K562 (cell line): Measurements from ENCODE around the gene MED20. TPM values are rescaled to one million over a fixed set of nuclear protein-coding genes. Genes with fewer than 3 reads are reported as not detected.

ENCODE experiments used
- ARID2 ChIP-seq: fragments of 450-650 bp; IDR thresholded peaks from 2 replicates; pipeline ENCODE4 v1.6.1; 2017; ENCODE audit warnings: antibody characterized with exemption, mild to moderate bottlenecking
- BCOR ChIP-seq: fragments of 450-650 bp; IDR thresholded peaks from 2 replicates; pipeline ENCODE4 v1.6.1; 2016
- CEBPG ChIP-seq, 3 experiments: fragments of 200-800 bp in 1 of 3; sonication (Bioruptor generic) in 1 of 3; sonication (generic) in 1 of 3; formaldehyde crosslinking in 1 of 3; IDR thresholded peaks in 2 of 3; conservative IDR thresholded peaks in 1 of 3; 2 replicates each; pipeline versions ENCODE4 v1.6.1 to v1.8.0; 2016 to 2022; ENCODE audit warnings: missing compliant biosample characterization in 2 of 3, missing genetic modification characterization in 2 of 3, mild to moderate bottlenecking in 1 of 3, missing genetic modification reagents in 1 of 3
- FOXP1 ChIP-seq: sonication (generic); formaldehyde crosslinking; IDR thresholded peaks from 2 replicates; pipeline ENCODE4 v1.8.0; 2022; ENCODE audit warnings: mild to moderate bottlenecking, missing genetic modification reagents
- HDGF ChIP-seq: fragments of 450-650 bp; IDR thresholded peaks from 2 replicates; pipeline ENCODE4 v1.6.1; 2016
- KDM4B ChIP-seq, 2 experiments: fragments of 450-650 bp in 1 of 2; sonication (generic) in 1 of 2; IDR thresholded peaks; 2 replicates each; pipeline ENCODE4 v1.6.1; 2016 to 2017; ENCODE audit warnings: borderline replicate concordance in 2 of 2, antibody characterized with exemption in 1 of 2, low read depth in 1 of 2, mild to moderate bottlenecking in 1 of 2
- KLF13 ChIP-seq: fragments of 450-650 bp; IDR thresholded peaks from 2 replicates; pipeline ENCODE4 v1.6.1; 2016; ENCODE audit warnings: missing genetic modification characterization, low read depth, mild to moderate bottlenecking, missing compliant biosample characterization, moderate library complexity, borderline replicate concordance
- NCOR1 ChIP-seq: fragments of 450-650 bp; IDR thresholded peaks from 2 replicates; pipeline ENCODE4 v1.6.1; 2016; ENCODE audit warnings: mild to moderate bottlenecking, moderate library complexity
- NFE2L1 ChIP-seq: fragments of 450-650 bp; IDR thresholded peaks from 2 replicates; pipeline ENCODE4 v1.6.1; 2016; ENCODE audit warnings: missing genetic modification characterization, low read depth, mild to moderate bottlenecking, missing compliant biosample characterization, moderate library complexity, borderline replicate concordance
- RAD21 ChIP-seq, 2 experiments: fragments of 250-450 bp in 1 of 2; fragments of 450-650 bp in 1 of 2; sonication (Bioruptor Pico) in 1 of 2; formaldehyde crosslinking in 1 of 2; IDR thresholded peaks in 1 of 2; conservative IDR thresholded peaks in 1 of 2; 2 replicates each; pipeline versions ENCODE4 v1.4.0 to v1.8.0; 2020 to 2022; ENCODE audit warnings: mild to moderate bottlenecking in 2 of 2, moderate library complexity in 1 of 2
- RCOR1 ChIP-seq, 2 experiments: IDR thresholded peaks; 2 replicates each; pipeline ENCODE4 v1.6.1; 2012; ENCODE audit warnings: low read depth in 2 of 2, low read length in 2 of 2, borderline replicate concordance in 1 of 2, improper control_type of control experiment in 1 of 2
- SRF ChIP-seq, 2 experiments: fragments of 250-450, 450-650 bp in 1 of 2; sonication (Bioruptor Pico) in 1 of 2; sonication (generic) in 1 of 2; formaldehyde crosslinking; IDR thresholded peaks; 2 replicates each; pipeline versions ENCODE4 v1.5.0 to v1.5.1; 2020 to 2022; ENCODE audit warnings: mild to moderate bottlenecking in 1 of 2, missing genetic modification reagents in 1 of 2
- TEAD1 ChIP-seq, 2 experiments: fragments of 450-650 bp in 1 of 2; sonication (generic) in 1 of 2; formaldehyde crosslinking; IDR thresholded peaks; 2 replicates each; pipeline versions ENCODE4 v1.4.0 to v1.8.0; 2020 to 2022; ENCODE audit warnings: mild to moderate bottlenecking in 2 of 2, missing genetic modification reagents in 1 of 2
- THRAP3 ChIP-seq: fragments of 450-650 bp; IDR thresholded peaks from 2 replicates; pipeline ENCODE4 v1.6.1; 2016; ENCODE audit warnings: mild to moderate bottlenecking, inconsistent platforms, borderline replicate concordance
- ZBTB1 ChIP-seq: sonication (generic); formaldehyde crosslinking; IDR thresholded peaks from 2 replicates; pipeline ENCODE4 v1.8.1; 2023; ENCODE audit warnings: missing genetic modification reagents, low read depth, mild to moderate bottlenecking, borderline replicate concordance
- ZBTB7A ChIP-seq: IDR thresholded peaks from 2 replicates; pipeline ENCODE4 v1.6.1; 2011; ENCODE audit warnings: low read depth, mild to moderate bottlenecking, low read length, moderate library complexity, borderline replicate concordance; ENCODE audit not compliant: control insufficient read depth
- ZNF551 ChIP-seq: fragments of 250-450 bp; sonication (Bioruptor Pico); IDR thresholded peaks from 2 replicates; pipeline ENCODE4 v1.5.0; 2021; ENCODE audit warnings: mild to moderate bottlenecking, moderate library complexity
- polyA plus RNA-seq, 8 experiments: library from polyadenylated mRNA; depleted of rRNA in 4 of 8; stranded (reverse) in 5 of 8; unstranded in 3 of 8; fragments of >200 nt; fragmentation: Nextera tagmentation in 2 of 8; fragmentation: Illumina TruSeq in 1 of 8; extraction: Ambion mirVana in 2 of 8; extraction: Trizol in 1 of 8; gene quantifications; 2 replicates each; pipeline versions ENCODE4 v1.2.1 to v1.2.3, GENCODE V29; 2011 to 2014; ENCODE audit warnings: inconsistent platforms in 1 of 8, missing spikeins in 1 of 8
- total RNA-seq, 7 experiments: library from RNA; depleted of rRNA in 6 of 7; stranded (reverse); fragments of >200 nt in 6 of 7; fragmentation: Illumina TruSeq in 2 of 7; extraction: Trizol in 2 of 7; gene quantifications; 2 replicates each; pipeline versions ENCODE4 v1.2.1 to v1.2.3, GENCODE V29; 2011 to 2021; ENCODE audit warnings: low replicate concordance in 1 of 7
- TF ChIP-seq, protein P1 (sequence below): fragments of 250-450 bp; sonication (Bioruptor Pico); IDR thresholded peaks from 2 replicates; pipeline ENCODE4 v1.4.0; 2020
- TF ChIP-seq, protein P2 (sequence below): sonication (generic); formaldehyde crosslinking; IDR thresholded peaks from 2 replicates; pipeline ENCODE4 v1.9.0; 2022; ENCODE audit warnings: mild to moderate bottlenecking, missing genetic modification reagents

The MED20 gene
- total and polyA plus RNA-seq, 9 of the 15 experiments (the other 6 are each of a cell fraction or from before 2014, with no cell fraction given), result 27.3 to 80.9 (median 46.0) TPM

DNA sequence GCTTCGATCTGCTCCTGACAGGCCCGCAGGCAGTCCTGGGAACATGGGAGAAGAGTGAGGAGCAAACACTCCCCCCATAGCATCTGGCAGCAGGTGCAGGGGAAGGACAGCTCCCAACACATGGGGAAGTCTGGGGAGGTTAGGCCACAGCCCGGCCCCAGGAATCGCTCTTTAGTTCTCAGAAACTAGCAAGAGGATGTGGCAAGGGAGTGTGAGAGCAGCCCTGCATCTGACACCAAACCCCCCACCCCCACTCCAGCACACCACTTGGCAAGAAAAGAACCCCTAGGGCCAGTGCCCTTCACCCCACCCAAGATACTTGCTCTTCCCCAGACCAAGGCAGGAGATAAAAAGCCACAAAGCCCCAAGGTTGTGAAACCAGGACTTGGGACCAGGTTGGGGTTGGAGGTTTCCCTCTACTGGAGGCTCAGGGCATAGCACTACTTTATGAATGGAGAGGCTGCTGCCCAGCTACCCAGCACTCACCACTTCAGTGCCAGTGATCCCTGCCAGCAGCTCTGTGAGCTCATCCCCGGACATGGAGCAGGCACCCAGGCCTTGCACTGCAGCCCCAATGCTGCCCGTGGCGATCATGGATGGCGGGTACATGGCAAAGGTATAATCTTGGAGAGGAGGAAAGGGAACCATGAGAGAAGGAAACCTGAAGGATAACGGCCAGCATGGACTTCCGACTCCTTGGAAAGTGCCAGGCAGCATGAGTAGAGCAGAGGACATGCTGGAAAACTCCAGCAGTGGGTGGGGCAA is 15.3 kb upstream of the MED20 start (continued):
- TF ChIP-seq, protein P1, sequence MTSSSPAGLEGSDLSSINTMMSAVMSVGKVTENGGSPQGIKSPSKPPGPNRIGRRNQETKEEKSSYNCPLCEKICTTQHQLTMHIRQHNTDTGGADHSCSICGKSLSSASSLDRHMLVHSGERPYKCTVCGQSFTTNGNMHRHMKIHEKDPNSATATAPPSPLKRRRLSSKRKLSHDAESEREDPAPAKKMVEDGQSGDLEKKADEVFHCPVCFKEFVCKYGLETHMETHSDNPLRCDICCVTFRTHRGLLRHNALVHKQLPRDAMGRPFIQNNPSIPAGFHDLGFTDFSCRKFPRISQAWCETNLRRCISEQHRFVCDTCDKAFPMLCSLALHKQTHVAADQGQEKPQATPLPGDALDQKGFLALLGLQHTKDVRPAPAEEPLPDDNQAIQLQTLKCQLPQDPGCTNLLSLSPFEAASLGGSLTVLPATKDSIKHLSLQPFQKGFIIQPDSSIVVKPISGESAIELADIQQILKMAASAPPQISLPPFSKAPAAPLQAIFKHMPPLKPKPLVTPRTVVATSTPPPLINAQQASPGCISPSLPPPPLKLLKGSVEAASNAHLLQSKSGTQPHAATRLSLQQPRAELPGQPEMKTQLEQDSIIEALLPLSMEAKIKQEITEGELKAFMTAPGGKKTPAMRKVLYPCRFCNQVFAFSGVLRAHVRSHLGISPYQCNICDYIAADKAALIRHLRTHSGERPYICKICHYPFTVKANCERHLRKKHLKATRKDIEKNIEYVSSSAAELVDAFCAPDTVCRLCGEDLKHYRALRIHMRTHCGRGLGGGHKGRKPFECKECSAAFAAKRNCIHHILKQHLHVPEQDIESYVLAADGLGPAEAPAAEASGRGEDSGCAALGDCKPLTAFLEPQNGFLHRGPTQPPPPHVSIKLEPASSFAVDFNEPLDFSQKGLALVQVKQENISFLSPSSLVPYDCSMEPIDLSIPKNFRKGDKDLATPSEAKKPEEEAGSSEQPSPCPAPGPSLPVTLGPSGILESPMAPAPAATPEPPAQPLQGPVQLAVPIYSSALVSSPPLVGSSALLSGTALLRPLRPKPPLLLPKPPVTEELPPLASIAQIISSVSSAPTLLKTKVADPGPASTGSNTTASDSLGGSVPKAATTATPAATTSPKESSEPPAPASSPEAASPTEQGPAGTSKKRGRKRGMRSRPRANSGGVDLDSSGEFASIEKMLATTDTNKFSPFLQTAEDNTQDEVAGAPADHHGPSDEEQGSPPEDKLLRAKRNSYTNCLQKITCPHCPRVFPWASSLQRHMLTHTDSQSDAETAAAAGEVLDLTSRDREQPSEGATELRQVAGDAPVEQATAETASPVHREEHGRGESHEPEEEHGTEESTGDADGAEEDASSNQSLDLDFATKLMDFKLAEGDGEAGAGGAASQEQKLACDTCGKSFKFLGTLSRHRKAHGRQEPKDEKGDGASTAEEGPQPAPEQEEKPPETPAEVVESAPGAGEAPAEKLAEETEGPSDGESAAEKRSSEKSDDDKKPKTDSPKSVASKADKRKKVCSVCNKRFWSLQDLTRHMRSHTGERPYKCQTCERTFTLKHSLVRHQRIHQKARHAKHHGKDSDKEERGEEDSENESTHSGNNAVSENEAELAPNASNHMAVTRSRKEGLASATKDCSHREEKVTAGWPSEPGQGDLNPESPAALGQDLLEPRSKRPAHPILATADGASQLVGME (CRISPR knock-in tag), result peak; percentile 53; the same call in 1 of the 2 replicates
- TF ChIP-seq KDM4B (IDR thresholded peaks at IDR 0.05; ENCODE audit: borderline replicate concordance in 2 of 2, low read depth in 1 of 2) (0 out of 4 replicates have a peak, but pooled peaks of 1 of the 2 experiments have one; percentile 25), ZBTB1 (CRISPR knock-in tag) (peak; percentile 75; the same call in 1 of the 2 replicates), SRF (CRISPR knock-in tag; IDR thresholded peaks at IDR 0.05) (no peak), FOXP1 (CRISPR knock-in tag) (peak; percentile 84), RCOR1 (IDR thresholded peaks at IDR 0.05; ENCODE audit: borderline replicate concordance in 1 of 2, low read depth in 2 of 2, low read length in 2 of 2) (peak; percentile 54 to 95), RAD21 (CRISPR knock-in tag; conservative IDR thresholded peaks at IDR 0.05 in 1 of 2, IDR thresholded peaks at IDR 0.05 in 1 of 2) (peak; percentile 87 to 90), ARID2 (no peak), THRAP3 (peak; percentile 53; the same call in 1 of the 2 replicates), NCOR1 (peak; percentile 80), ZNF551 (CRISPR knock-in tag) (no peak), NFE2L1 (tag) (no peak), ZBTB7A (peak; percentile 66; the same call in 1 of the 2 replicates), CEBPG (CRISPR knock-in tag; IDR thresholded peaks at IDR 0.05) (peak; percentile 96), CEBPG (tag; conservative IDR thresholded peaks at IDR 0.05 in 1 of 2, IDR thresholded peaks at IDR 0.05 in 1 of 2) (peak; percentile 91 to 96), BCOR (peak; percentile 23; the same call in 1 of the 2 replicates), HDGF (peak; percentile 82; the same call in 1 of the 2 replicates), KLF13 (tag) (no peak), TEAD1 (CRISPR knock-in tag; IDR thresholded peaks at IDR 0.05) (peak; percentile 55 to 94; a peak in 3 of 4 replicates)
- TF ChIP-seq, protein P2, sequence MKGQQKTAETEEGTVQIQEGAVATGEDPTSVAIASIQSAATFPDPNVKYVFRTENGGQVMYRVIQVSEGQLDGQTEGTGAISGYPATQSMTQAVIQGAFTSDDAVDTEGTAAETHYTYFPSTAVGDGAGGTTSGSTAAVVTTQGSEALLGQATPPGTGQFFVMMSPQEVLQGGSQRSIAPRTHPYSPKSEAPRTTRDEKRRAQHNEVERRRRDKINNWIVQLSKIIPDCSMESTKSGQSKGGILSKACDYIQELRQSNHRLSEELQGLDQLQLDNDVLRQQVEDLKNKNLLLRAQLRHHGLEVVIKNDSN (CRISPR knock-in tag), result peak; percentile 25
